LNCaP clone FGC (cell line): ENCODE results near the gene MYOZ3.

ENCODE experiments used
- DNase-seq: peaks from one replicate; pipeline ENCODE4 v3.0.0-alpha.2; 2011; ENCODE audit warnings: low read depth
- H3K4me3 ChIP-seq: 2 replicates; pipeline ENCODE4 v1.5.1; 2011; ENCODE audit warnings: mild to moderate bottlenecking, low read depth, low read length, control low read depth
- CTCF ChIP-seq: IDR thresholded peaks from 2 replicates; pipeline ENCODE4 v1.5.1; 2012; ENCODE audit warnings: mild to moderate bottlenecking; ENCODE audit not compliant: control insufficient read depth, insufficient read depth; ENCODE audit errors: extremely low read depth

MYOZ3 gene

GRCh38 chr5:150649108-150650020 is 11.7 kb upstream of the MYOZ3 start:
- no peak for DNase-seq
- no peak overlapping the region for H3K4me3 ChIP-seq
- TF ChIP-seq CTCF = no peak

GRCh38 chr5:150650021-150651006 is 10.7 kb upstream of the MYOZ3 start:
- H3K4me3 ChIP-seq = no peak overlapping the region
- no peak for DNase-seq
- TF ChIP-seq CTCF = no peak

GRCh38 chr5:150651382-150651781 is 9.7 kb upstream of the MYOZ3 start:
- TF ChIP-seq CTCF = no peak
- DNase-seq = no peak
- no peak overlapping the region for H3K4me3 ChIP-seq

DNA sequence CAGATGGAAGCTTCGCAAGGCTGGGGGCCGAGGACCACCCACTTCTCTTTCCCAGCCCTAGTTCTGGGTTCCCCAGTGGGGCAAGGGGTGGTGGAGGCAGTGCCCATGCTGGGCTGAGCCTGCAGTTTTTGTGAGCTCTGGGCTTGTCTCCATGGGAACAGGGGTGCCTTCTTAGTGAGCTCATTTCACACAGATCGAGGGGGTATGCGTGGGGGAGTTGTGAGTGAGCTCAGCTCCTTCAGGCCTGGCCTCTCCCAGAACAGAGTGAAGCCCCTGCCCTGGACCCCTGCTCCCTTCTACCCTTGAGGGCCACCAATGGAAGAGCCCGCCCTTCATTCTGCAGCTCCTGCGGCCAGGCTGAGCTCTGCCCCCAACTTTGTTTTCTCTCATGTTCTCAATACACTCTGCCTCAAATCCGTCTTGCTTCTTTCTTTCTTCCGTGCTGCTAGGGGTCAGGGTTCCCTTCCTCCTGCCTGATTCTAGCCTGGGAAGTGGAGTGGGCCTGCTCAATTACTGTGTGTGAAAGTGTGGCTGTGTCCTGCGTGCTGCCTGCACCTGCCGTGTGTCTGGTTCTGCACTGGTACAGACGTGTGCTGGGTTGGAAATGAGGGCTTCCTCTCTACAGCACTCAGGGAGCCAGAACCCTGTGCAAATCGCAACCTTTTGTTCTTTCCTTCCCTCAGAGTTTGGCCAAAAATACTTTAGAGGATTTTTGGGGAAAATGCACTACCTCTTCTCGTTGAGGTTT is 9.0 kb upstream of the MYOZ3 start:
- DNase-seq = no peak
- no peak for TF ChIP-seq CTCF

GRCh38 chr5:150653145-150653761 is 7.8 kb upstream of the MYOZ3 start:
- DNase-seq = no peak
- no peak overlapping the region for H3K4me3 ChIP-seq
- no peak for TF ChIP-seq CTCF

More for the DNA sequence above, 9.0 kb upstream of the MYOZ3 start:
- H3K4me3 ChIP-seq = no peak overlapping the region
